H1 (cell line): ENCODE results near the gene ZDHHC11B. TPM values are rescaled to one million over a fixed set of nuclear protein-coding genes. Genes with fewer than 3 reads are reported as not detected.

Experiments
- CTCF ChIA-PET: fragments of 300-600 bp; sonication (Branson Sonifier 250); formaldehyde crosslinking; loops from one replicate; lab custom pipeline; 2021; ENCODE audit not compliant: partially characterized antibody; lab: Charles Lee
- POLR2A ChIA-PET: fragments of 300-600 bp; sonication (Branson Sonifier 250); formaldehyde crosslinking; loops from one replicate; lab custom pipeline; 2021; ENCODE audit warnings: inconsistent platforms; ENCODE audit not compliant: partially characterized antibody; lab: Charles Lee
- DNase-seq, 2 experiments: peaks; one replicate each; pipeline versions ENCODE4 v3.0.0 to v3.0.0-alpha.2; 2010 to 2022; ENCODE audit warnings: low spot score in 2 of 2, low read depth in 1 of 2, mixed read lengths in 1 of 2
- FAIRE-seq: peaks from 2 replicates; lab custom pipeline; 2011; peaks lifted over from hg19 to GRCh38; lab: Jason Lieb, UNC
- H2AFZ ChIP-seq: 2 replicates; pipeline ENCODE4 v1.8.1; 2012; ENCODE audit warnings: low read length, inconsistent platforms
- H2AK5ac ChIP-seq: 2 replicates; pipeline ENCODE4 v1.6.1; 2013; ENCODE audit warnings: low read depth, low read length
- H2BK120ac ChIP-seq: replicated peaks from 2 replicates; pipeline ENCODE3; 2013; ENCODE audit warnings: low read depth, low read length, inconsistent platforms
- H2BK12ac ChIP-seq: 2 replicates; pipeline ENCODE4 v1.6.1; 2013; ENCODE audit warnings: low read depth, low read length
- H2BK15ac ChIP-seq: 2 replicates; pipeline ENCODE4 v1.6.1; 2013; ENCODE audit warnings: low read length
- H2BK20ac ChIP-seq: 2 replicates; pipeline ENCODE4 v1.6.1; 2013; ENCODE audit warnings: low read length
- H2BK5ac ChIP-seq: 2 replicates; pipeline ENCODE4 v1.6.1; 2013; ENCODE audit warnings: low read depth, low read length
- H3K14ac ChIP-seq: 2 replicates; pipeline ENCODE4 v1.6.1; 2013; ENCODE audit warnings: inconsistent platforms; ENCODE audit not compliant: insufficient read length
- H3K18ac ChIP-seq: 2 replicates; pipeline ENCODE4 v1.6.1; 2013; ENCODE audit warnings: low read length; ENCODE audit errors: extremely low read depth
- H3K23ac ChIP-seq: 2 replicates; pipeline ENCODE4 v1.6.1; 2013; ENCODE audit warnings: inconsistent platforms; ENCODE audit not compliant: insufficient read length
- H3K23me2 ChIP-seq: 2 replicates; pipeline ENCODE4 v1.6.1; 2013; ENCODE audit warnings: low read depth, low read length
- H3K27ac ChIP-seq: 2 replicates; pipeline ENCODE4 v1.6.1; 2011; ENCODE audit warnings: low read depth, low read length, inconsistent platforms
- H3K27me3 ChIP-seq, 4 experiments: replicated peaks in 1 of 4; 1 replicate in 1 of 4; 2 replicates in 3 of 4; pipeline versions ENCODE4 v1.6.1 to v1.8.1; 2011 to 2013; ENCODE audit warnings: low read length in 3 of 4, mild to moderate bottlenecking in 3 of 4, inconsistent platforms in 2 of 4, mixed read lengths in 2 of 4, moderate library complexity in 1 of 4; ENCODE audit not compliant: control insufficient read depth in 3 of 4, insufficient read depth in 3 of 4; ENCODE audit errors: extremely low read depth in 1 of 4
- H3K36me3 ChIP-seq, 4 experiments: 2 replicates each; pipeline versions ENCODE4 v1.6.1 to v1.8.1; 2011 to 2013; ENCODE audit warnings: mild to moderate bottlenecking in 4 of 4, low read length in 3 of 4, moderate library complexity in 2 of 4, control low read depth in 1 of 4, inconsistent platforms in 1 of 4; ENCODE audit not compliant: insufficient read depth in 4 of 4, control insufficient read depth in 2 of 4
- H3K4ac ChIP-seq: replicated peaks from 2 replicates; pipeline ENCODE3; 2013; ENCODE audit warnings: low read length, low read depth, mixed read lengths, inconsistent platforms; ENCODE audit not compliant: insufficient read length
- H3K4me1 ChIP-seq, 4 experiments: replicated peaks in 1 of 4; 1 replicate in 1 of 4; 2 replicates in 3 of 4; pipeline versions ENCODE4 v1.6.1 to v1.8.1; 2011 to 2013; ENCODE audit warnings: low read length in 3 of 4, inconsistent platforms in 2 of 4, mixed read lengths in 1 of 4; ENCODE audit not compliant: insufficient read depth in 4 of 4, control insufficient read depth in 3 of 4
- H3K4me2 ChIP-seq, 2 experiments: 2 replicates each; pipeline versions ENCODE4 v1.6.1 to v1.8.1; 2011 to 2013; ENCODE audit warnings: low read depth in 2 of 2, low read length in 2 of 2, control low read depth in 1 of 2, inconsistent platforms in 1 of 2, mild to moderate bottlenecking in 1 of 2; ENCODE audit not compliant: insufficient read depth in 1 of 2
- H3K4me3 ChIP-seq, 4 experiments: fragments of 200-600, 300-600 bp in 1 of 4; sonication (generic), shearing (Covaris generic), sonication (Bioruptor Twin) in 1 of 4; 2 replicates each; pipeline versions ENCODE4 v1.5.1 to v1.8.1; 2011 to 2016; ENCODE audit warnings: low read length in 4 of 4, low read depth in 3 of 4, control low read depth in 2 of 4, inconsistent platforms in 2 of 4, mild to moderate bottlenecking in 2 of 4, mixed read lengths in 1 of 4, moderate library complexity in 1 of 4; ENCODE audit not compliant: insufficient read depth in 2 of 4; ENCODE audit errors: extremely low read depth in 1 of 4
- H3K56ac ChIP-seq: replicated peaks from 2 replicates; pipeline ENCODE3; 2013; ENCODE audit warnings: low read depth, mild to moderate bottlenecking, mixed read lengths, low read length, inconsistent platforms; ENCODE audit not compliant: insufficient read length
- H3K79me1 ChIP-seq: 2 replicates; pipeline ENCODE4 v1.6.1; 2013; ENCODE audit warnings: low read depth, low read length, control low read depth
- H3K79me2 ChIP-seq, 2 experiments: 2 replicates each; pipeline versions ENCODE4 v1.6.1 to v1.8.1; 2012 to 2013; ENCODE audit warnings: low read length in 2 of 2, mild to moderate bottlenecking in 2 of 2, inconsistent platforms in 1 of 2; ENCODE audit not compliant: insufficient read depth in 2 of 2, control insufficient read depth in 1 of 2
- H3K9ac ChIP-seq, 4 experiments: replicated peaks in 1 of 4; 1 replicate in 1 of 4; 2 replicates in 3 of 4; pipeline versions ENCODE4 v1.6.1 to v1.8.1; 2011 to 2013; ENCODE audit warnings: low read depth in 3 of 4, low read length in 3 of 4, control low read depth in 2 of 4, mild to moderate bottlenecking in 2 of 4, moderate library complexity in 2 of 4, inconsistent platforms in 1 of 4; ENCODE audit errors: extremely low read depth in 1 of 4
- H3K9me3 ChIP-seq, 2 experiments: 2 replicates each; pipeline versions ENCODE4 v1.6.1 to v1.8.1; 2012 to 2013; ENCODE audit warnings: mild to moderate bottlenecking in 2 of 2, moderate library complexity in 2 of 2, control low read depth in 1 of 2, inconsistent platforms in 1 of 2, low read depth in 1 of 2, low read length in 1 of 2, mixed read lengths in 1 of 2; ENCODE audit not compliant: insufficient read depth in 2 of 2
- H4K20me1 ChIP-seq, 2 experiments: replicated peaks in 1 of 2; 2 replicates each; pipeline versions ENCODE3 to v1.8.1; 2011 to 2013; ENCODE audit warnings: inconsistent platforms in 2 of 2, low read length in 2 of 2, mild to moderate bottlenecking in 1 of 2; ENCODE audit not compliant: insufficient read depth in 2 of 2, control insufficient read depth in 1 of 2
- H4K5ac ChIP-seq: 2 replicates; pipeline ENCODE4 v1.6.1; 2013; ENCODE audit warnings: low read length, low read depth, mixed read lengths, inconsistent platforms; ENCODE audit not compliant: insufficient read length
- H4K8ac ChIP-seq: 2 replicates; pipeline ENCODE4 v1.8.0; 2013; ENCODE audit warnings: mild to moderate bottlenecking, moderate library complexity, low read length, inconsistent platforms; ENCODE audit not compliant: insufficient read depth; ENCODE audit errors: extremely low read depth
- H4K91ac ChIP-seq: replicated peaks from 2 replicates; pipeline ENCODE3; 2013; ENCODE audit warnings: low read length, mixed read lengths, inconsistent platforms; ENCODE audit not compliant: insufficient read length
- ASH2L ChIP-seq: fragments of 200-600, 300-600 bp; sonication (generic); IDR thresholded peaks from one replicate; pipeline ENCODE4 v1.7.1; 2017; ENCODE audit warnings: low read length
- CEBPB ChIP-seq: IDR thresholded peaks from 2 replicates; pipeline ENCODE4 v1.6.1; 2012; ENCODE audit warnings: low read depth, low read length
- FOSL1 ChIP-seq: IDR thresholded peaks from 2 replicates; pipeline ENCODE4 v1.6.1; 2011; ENCODE audit warnings: mild to moderate bottlenecking, low read depth, low read length, moderate library complexity; ENCODE audit not compliant: insufficient read depth
- MAFK ChIP-seq: IDR thresholded peaks from 2 replicates; pipeline ENCODE4 v1.6.1; 2012; ENCODE audit warnings: low read depth, mild to moderate bottlenecking, improper control_type of control experiment, low read length
- WGBS, 2 experiments: shearing (Covaris generic) in 1 of 2; methylation state at CpG; one replicate each; pipeline versions ENCODE4 v1.1.6 to v1.1.7; 2013 to 2015; ENCODE audit warnings: low lambda C conversion rate in 2 of 2, mixed read lengths in 2 of 2, inconsistent platforms in 1 of 2, low coverage in 1 of 2, missing lambda C conversion rate in 1 of 2; ENCODE audit not compliant: insufficient replicate concordance in 2 of 2, insufficient coverage in 1 of 2, insufficient read length in 1 of 2; ENCODE audit errors: extremely low coverage in 1 of 2, missing lambda C conversion rate in 1 of 2; 5-methylcytosine and 5-hydroxymethylcytosine counted together
- polyA plus RNA-seq, 7 experiments: library from polyadenylated mRNA; depleted of rRNA in 3 of 7; stranded (reverse) in 5 of 7; unstranded in 2 of 7; fragments of >200 nt in 5 of 7; fragments of 200-250 nt in 2 of 7; gene quantifications; 1 replicate in 5 of 7; 2 replicates in 1 of 7; 4 replicates in 1 of 7; pipeline versions ENCODE4 v1.2.1 to v1.2.3, GENCODE V29; 2011 to 2013; ENCODE audit warnings: missing spikeins in 2 of 7, mixed read lengths in 2 of 7
- total RNA-seq: library from RNA; stranded (reverse); fragmentation: NEBNext Ultra II Directional; extraction: Animal tissue kit (Norgen Biotek cat#: 25700); gene quantifications from 2 replicates; pipeline ENCODE4 v1.2.1, GENCODE V29; 2021

The ZDHHC11B gene
- total and polyA plus RNA-seq, 2 of the 8 experiments (the other 6 are each of a cell fraction or from before 2014, with no cell fraction given), result 0.29 to 2.5 TPM

GRCh38 chr5:763397-763796, 21.1 kb downstream of the ZDHHC11B start:
- Histone ChIP-seq H2BK12ac (no peak overlapping the region), H2BK20ac (no peak overlapping the region), H3K9me3 (peaks cover 2 to 24% of the 10 kb centered on the region in 2 experiments; a peak in 3 of 4 replicates), H3K79me2 (no peaks in the 10 kb centered on the region), H3K23me2 (no peaks in the 10 kb centered on the region), H3K27me3 (no peaks in the 10 kb centered on the region; a peak in 1 of 7 replicates), H3K4me2 (no peak overlapping the region), H3K18ac (no peak overlapping the region), H3K4ac (no peak overlapping the region), H4K5ac (no peak overlapping the region), H3K56ac (no peak overlapping the region), H2AFZ (no peak overlapping the region), H3K9ac (no peak overlapping the region), H2BK5ac (no peak overlapping the region), H4K20me1 (peaks cover 0 to under 1% of the 10 kb centered on the region in 2 experiments), H3K79me1 (peaks cover 2% of the 10 kb centered on the region; the same call in 1 of the 2 replicates), H2BK120ac (no peak overlapping the region), H2AK5ac (no peak overlapping the region), H3K27ac (no peak overlapping the region), H4K91ac (no peak overlapping the region), H3K36me3 (no peaks in the 10 kb centered on the region), H4K8ac (no peak overlapping the region), H3K23ac (no peak overlapping the region), H2BK15ac (no peak overlapping the region), H3K4me3 (no peak overlapping the region), H3K4me1 (no peaks in the 10 kb centered on the region; a peak in 1 of 7 replicates), H3K14ac (no peak overlapping the region)
- ChIA-PET POLR2A (no interaction called here), CTCF (interaction anchor here (1.0 kb wide), 1 partner anchor 12 kb away, joined by 3 read pairs; no protein-coding TSS in a partner anchor)
- no peak for TF ChIP-seq MAFK
- TF ChIP-seq ASH2L, result no peak
- TF ChIP-seq FOSL1, result no peak
- TF ChIP-seq CEBPB, result no peak
- FAIRE-seq (no peak), DNase-seq (no peak)
- WGBS, 2 experiments, result 77 to 100% methylated on average over 1 to 5 of the region's 5 CpGs
